Right lobe of liver (tissue), 4 donors: ENCODE measurements around the gene RSBN1L.

ENCODE experiments used
- POLR2A ChIP-seq: fragments of 450-650 bp; IDR thresholded peaks from one replicate; pipeline ENCODE4 v1.6.1; 2017; ENCODE audit warnings: antibody characterized with exemption, mild to moderate bottlenecking
- TF ChIP-seq, protein P1 (sequence below), 4 donors: fragments of 200-600 bp in 3 of 4; fragments of 450-650 bp in 1 of 4; IDR thresholded peaks; one replicate each; pipeline versions ENCODE4 v1.5.1 to v1.8.0; 2016 to 2022; ENCODE audit warnings: antibody characterized with exemption in 4 of 4, mild to moderate bottlenecking in 2 of 4
- donor health status: DM: no; HTN: no; CAD: no.
- donor health status: DM: no; HTN: no; CAD: no.
- donor health status: DM: no; HTN: yes; CAD: no.

- TF ChIP-seq, protein P1, sequence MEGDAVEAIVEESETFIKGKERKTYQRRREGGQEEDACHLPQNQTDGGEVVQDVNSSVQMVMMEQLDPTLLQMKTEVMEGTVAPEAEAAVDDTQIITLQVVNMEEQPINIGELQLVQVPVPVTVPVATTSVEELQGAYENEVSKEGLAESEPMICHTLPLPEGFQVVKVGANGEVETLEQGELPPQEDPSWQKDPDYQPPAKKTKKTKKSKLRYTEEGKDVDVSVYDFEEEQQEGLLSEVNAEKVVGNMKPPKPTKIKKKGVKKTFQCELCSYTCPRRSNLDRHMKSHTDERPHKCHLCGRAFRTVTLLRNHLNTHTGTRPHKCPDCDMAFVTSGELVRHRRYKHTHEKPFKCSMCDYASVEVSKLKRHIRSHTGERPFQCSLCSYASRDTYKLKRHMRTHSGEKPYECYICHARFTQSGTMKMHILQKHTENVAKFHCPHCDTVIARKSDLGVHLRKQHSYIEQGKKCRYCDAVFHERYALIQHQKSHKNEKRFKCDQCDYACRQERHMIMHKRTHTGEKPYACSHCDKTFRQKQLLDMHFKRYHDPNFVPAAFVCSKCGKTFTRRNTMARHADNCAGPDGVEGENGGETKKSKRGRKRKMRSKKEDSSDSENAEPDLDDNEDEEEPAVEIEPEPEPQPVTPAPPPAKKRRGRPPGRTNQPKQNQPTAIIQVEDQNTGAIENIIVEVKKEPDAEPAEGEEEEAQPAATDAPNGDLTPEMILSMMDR (IDR thresholded peaks at IDR 0.05) = no peak
- TF ChIP-seq POLR2A = no peak
Observed at GRCh38 chr7:77687100-77687746, 9.0 kb upstream of the RSBN1L start.
